Metanephros (tissue), 1 donor: ENCODE measurements around the gene MAPRE3. TPM values are rescaled to one million over a fixed set of nuclear protein-coding genes. Genes with fewer than 3 reads are reported as not detected.

ENCODE experiments used
- total RNA-seq: library from RNA; depleted of rRNA; stranded (reverse); fragments of >200 nt; gene quantifications from one replicate; pipeline ENCODE4 v1.2.3, GENCODE V29; 2014

Gene MAPRE3
- total RNA-seq: 7.0 TPM

DNA sequence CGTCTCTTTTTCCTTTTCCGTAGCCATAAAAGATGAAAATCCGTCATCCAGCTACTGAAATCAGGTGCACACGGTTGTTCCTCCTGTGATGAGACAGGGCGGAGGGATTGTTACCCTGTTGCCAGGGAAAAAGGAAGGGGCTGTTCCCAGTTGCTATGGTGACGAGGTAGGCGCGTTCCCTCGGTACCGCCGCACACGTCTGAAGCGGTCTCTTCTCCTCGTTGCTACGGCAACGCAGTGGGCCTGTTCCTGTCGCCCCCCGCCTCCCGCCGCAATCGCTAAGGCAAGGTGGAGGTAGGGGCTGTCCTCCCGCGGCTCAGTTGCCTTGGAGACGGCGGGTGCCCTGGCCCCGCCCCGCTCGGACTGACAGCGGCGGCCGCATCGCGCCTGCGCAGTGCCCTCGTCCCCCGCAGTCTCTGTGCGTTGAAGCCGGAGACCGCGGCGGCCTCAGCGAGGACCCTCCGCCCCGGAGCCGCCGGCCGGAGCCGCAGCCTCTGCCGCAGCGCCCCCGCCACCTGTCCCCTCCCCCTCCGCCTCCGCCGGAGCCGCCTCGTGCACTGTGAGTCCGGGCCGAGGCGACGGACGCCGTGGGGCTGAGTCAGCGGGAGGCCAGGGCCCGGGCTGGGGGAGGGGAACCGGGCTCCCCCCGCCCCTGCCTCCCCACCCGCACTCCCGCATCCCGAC is at the start of gene MAPRE3:
Gene MAPRE3, plus strand, starts transcription at position 394 of the 684 bp plus-strand sequence. CDS start 51,582 bp downstream, outside the sequence.

DNA sequence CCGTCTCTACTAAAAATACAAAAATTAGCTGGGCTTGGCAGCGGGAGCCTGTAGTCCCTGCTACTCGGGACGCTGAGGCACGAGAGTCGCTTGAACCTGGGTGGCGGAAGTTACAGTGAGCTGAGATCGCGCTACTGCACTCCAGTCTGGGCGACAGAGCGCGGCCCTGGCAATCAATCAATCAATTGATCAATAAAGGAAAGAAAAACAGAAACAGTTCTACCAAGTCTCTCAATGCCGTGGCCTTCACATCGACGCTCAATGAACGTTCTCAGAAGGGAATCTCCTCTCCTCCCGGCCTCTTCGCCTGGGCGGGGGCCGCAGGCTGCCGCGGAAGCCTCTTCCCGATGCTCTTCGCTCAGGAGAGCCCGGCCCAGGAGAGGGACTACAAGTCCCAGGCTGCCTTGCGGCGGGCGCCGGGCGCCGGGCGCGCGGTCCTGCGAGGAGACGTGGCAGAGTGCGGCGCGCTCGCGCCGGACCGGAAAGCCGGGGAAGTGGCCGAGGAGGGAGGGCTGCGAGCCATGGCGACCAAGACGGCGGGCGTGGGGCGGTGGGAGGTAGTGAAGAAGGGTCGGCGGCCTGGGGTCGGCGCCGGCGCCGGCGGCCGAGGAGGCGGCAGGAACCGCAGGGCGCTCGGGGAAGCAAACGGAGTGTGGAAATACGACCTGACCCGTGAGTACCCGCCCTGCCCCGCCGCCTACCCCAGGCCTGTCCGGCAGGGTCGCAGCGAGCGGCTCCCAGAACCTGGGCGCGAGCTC is 62.2 kb downstream of the MAPRE3 start, which contains the start of gene TMEM214:
Gene TMEM214, plus strand, starts transcription at position 471 of the 758 bp plus-strand sequence. Its CDS starts 51 bp downstream, at position 522.

DNA sequence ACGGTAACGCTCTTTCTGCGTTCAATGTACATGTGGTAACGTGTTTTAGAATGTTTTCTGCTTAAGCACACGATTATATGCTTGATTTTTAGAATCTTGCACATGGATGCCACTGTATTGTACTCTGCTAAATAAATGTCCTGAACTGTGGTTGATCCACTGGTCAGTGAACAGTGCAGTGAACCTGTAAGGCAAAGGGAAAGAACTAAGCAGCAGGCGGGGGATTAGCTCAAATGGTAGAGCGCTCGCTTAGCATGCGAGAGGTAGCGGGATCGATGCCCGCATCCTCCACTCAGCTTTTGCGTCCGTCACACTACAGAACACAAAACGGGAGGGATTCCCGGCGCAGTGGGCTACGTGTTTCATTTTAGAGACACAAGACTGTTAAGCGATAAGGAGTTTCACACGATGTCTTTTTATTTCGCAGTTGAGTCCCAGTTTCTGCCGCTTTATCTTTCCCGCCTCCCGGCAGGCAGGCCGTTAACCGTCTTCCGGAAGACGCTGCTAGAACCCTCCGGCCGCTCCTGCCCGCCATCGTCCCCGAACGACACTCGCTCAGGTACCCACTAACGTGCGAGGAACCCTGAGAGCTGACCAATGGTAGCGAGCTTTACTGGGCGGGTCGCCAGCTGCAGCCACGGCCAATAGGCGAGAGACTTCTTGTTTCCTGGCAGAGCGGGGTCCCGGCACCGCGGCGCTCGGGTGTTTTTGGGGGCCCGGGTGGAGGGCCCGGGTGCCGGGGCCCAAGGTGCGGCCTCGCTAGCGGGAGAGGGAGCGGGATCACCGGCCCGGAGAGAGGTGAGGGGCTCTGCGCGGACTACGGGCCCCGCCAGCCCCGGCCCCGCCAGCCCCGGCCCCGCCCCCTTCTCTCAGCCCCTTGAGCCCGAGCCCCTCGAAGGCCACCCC is 80.8 kb downstream of the MAPRE3 start, which contains the start of gene AGBL5:
Gene AGBL5, plus strand, starts transcription at position 673 of the 906 bp plus-strand sequence. CDS start 1,291 bp downstream, outside the sequence.

DNA sequence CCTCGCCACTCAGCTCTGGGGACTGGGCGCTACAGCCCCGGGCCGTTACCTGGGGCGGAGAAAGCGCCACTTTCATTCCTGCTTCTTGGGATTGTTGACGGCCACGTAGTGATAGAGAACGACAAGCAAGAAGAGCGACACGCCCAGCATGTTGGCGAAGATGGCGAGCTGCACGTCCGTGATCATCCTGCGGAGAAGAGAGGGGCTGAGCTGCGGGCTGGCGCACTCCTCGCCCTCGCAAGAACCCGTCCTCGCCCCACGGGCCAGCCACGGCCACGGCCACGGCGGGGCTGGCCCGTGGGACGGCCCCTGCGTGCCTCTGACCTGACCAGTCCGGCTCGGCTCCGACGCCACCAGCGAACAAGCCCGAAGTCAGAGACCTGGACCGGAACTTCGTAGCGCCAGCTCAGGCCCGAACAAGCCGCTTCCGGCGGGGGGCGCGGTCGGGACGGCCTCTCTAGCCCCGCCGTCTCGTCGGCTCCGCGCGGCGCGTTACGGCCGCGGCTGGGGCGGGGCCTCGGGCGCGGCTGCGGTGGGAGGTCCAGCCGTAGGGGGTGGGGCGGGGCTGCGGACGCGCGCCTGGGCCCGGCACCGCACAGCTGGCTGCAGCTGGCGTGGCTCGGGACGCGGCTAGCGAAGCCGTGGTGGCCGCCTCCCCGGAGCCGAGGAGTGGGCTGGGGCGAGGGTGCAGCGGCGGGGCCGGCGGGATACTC is 101.0 kb downstream of the MAPRE3 start, which contains the start of gene OST4:
Gene OST4, minus strand, starts transcription at position 378 of the 713 bp plus-strand sequence.

Other genes with a start within 250 kb of the MAPRE3 start
- gene SLC35F6, start 206.4 kb upstream of the MAPRE3 start, total RNA-seq: 21.4 TPM
- gene CENPA, start 184.6 kb upstream of the MAPRE3 start, total RNA-seq: 5.3 TPM
- gene DPYSL5, start 122.5 kb upstream of the MAPRE3 start, total RNA-seq: 2.1 TPM
- 33.5 TPM for gene TMEM214, start 62.3 kb downstream of the MAPRE3 start, total RNA-seq
- 31.6 TPM for gene AGBL5, start 81.0 kb downstream of the MAPRE3 start, total RNA-seq
- 166 TPM for gene OST4, start 101.0 kb downstream of the MAPRE3 start, total RNA-seq
- gene EMILIN1, start 108.0 kb downstream of the MAPRE3 start, total RNA-seq: 164 TPM
- gene KHK, start 116.1 kb downstream of the MAPRE3 start, total RNA-seq: 18.2 TPM
- 3.6 TPM for gene CGREF1, start 148.5 kb downstream of the MAPRE3 start, total RNA-seq
- 0.47 TPM for gene ABHD1, start 153.2 kb downstream of the MAPRE3 start, total RNA-seq
- 27.2 TPM for gene PREB, start 164.0 kb downstream of the MAPRE3 start, total RNA-seq
- gene PRR30, start 168.8 kb downstream of the MAPRE3 start, total RNA-seq: not detected
- gene TCF23, start 178.4 kb downstream of the MAPRE3 start, total RNA-seq: 0.35 TPM
- gene ATRAID, start 241.4 kb downstream of the MAPRE3 start, total RNA-seq: 146 TPM
- 31.8 TPM for gene SLC5A6, start 241.6 kb downstream of the MAPRE3 start, total RNA-seq
- gene CAD, start 246.7 kb downstream of the MAPRE3 start, total RNA-seq: 52.7 TPM